Ovary (tissue), 3 donors: ENCODE data around the gene GPC6.

Experiments used
- CTCF ChIP-seq, 3 donors: fragments of 450-650 bp in 2 of 3; fragments of 200-600 bp in 1 of 3; IDR thresholded peaks; one replicate each; pipeline versions ENCODE4 v1.5.1 to v1.8.0; 2016 to 2022; ENCODE audit warnings: antibody characterized with exemption in 3 of 3, mild to moderate bottlenecking in 1 of 3
- POLR2A ChIP-seq: fragments of 450-650 bp; IDR thresholded peaks from one replicate; pipeline ENCODE4 v1.6.1; 2017; ENCODE audit warnings: antibody characterized with exemption, mild to moderate bottlenecking, moderate library complexity
- donor health status: DM: no; HTN: no; CAD: no.

- no peak for TF ChIP-seq CTCF (IDR thresholded peaks at IDR 0.05)
- TF ChIP-seq POLR2A: no peak
These were observed 83.4 kb downstream of the GPC6 start for GRCh38 chr13:93309886-93310523.
